NCI-H748 (cell line): ENCODE results near the gene PRPF38A.
"Not testable (repeated sequence)": the region's sequence is repeated elsewhere in the genome, so short reads cannot be mapped to it uniquely, and the experiment has no call there.

Source experiments
- DNase-seq: peaks from one replicate; lab custom pipeline; 2025; ENCODE audit not compliant: unreplicated experiment; lab: John Stamatoyannopoulos, UW

PRPF38A gene

GRCh38 chr1:52404116-52404974 lies at the start of gene PRPF38A, which contains the start of gene ORC1:
PRPF38A (plus strand) TSS chr1:52404602; CDS start chr1:52404750, 148 bp downstream.
ORC1 (minus strand) TSS chr1:52404423; CDS start chr1:52402223, 2,200 bp downstream.
- peak; percentile 99 for DNase-seq

GRCh38 chr1:52355436-52355835 lies 49.0 kb upstream of the PRPF38A start:
- no peak for DNase-seq

- no peak for DNase-seq
Measured at GRCh38 chr1:52355847-52356505, 48.4 kb upstream of the PRPF38A start.

- no peak for DNase-seq
Measured at GRCh38 chr1:52356818-52357355, 47.5 kb upstream of the PRPF38A start.

GRCh38 chr1:52357397-52357796 lies 47.0 kb upstream of the PRPF38A start:
- DNase-seq = no peak

- DNase-seq = no peak
Measured at GRCh38 chr1:52358851-52359497, 45.4 kb upstream of the PRPF38A start.

GRCh38 chr1:52359676-52360594 lies 44.5 kb upstream of the PRPF38A start:
- no peak for DNase-seq

GRCh38 chr1:52360595-52360968 lies 43.8 kb upstream of the PRPF38A start:
- no peak for DNase-seq

- no peak for DNase-seq
Measured at GRCh38 chr1:52364235-52364839, 40.1 kb upstream of the PRPF38A start.

- peak; percentile 36 for DNase-seq
Measured at GRCh38 chr1:52365071-52365745, 39.2 kb upstream of the PRPF38A start.

GRCh38 chr1:52365746-52366516 lies 38.5 kb upstream of the PRPF38A start, which contains the start of gene CC2D1B:
CC2D1B (minus strand) TSS chr1:52366205; CDS start chr1:52364620, 1,585 bp downstream.
- DNase-seq = peak; percentile 99

GRCh38 chr1:52366517-52366827 lies 37.9 kb upstream of the PRPF38A start:
- no peak for DNase-seq

- no peak for DNase-seq
Measured at GRCh38 chr1:52367272-52367671, 37.1 kb upstream of the PRPF38A start.

GRCh38 chr1:52368383-52369172 lies 35.8 kb upstream of the PRPF38A start:
- peak; percentile 86 for DNase-seq

- not testable (repeated sequence) for DNase-seq
Measured at GRCh38 chr1:52369851-52370250, 34.6 kb upstream of the PRPF38A start.

GRCh38 chr1:52385376-52385775 lies 19.0 kb upstream of the PRPF38A start:
- no peak for DNase-seq

- DNase-seq = no peak
Measured at GRCh38 chr1:52386458-52386857, 17.9 kb upstream of the PRPF38A start.

- DNase-seq = no peak
Measured at GRCh38 chr1:52393174-52393573, 11.2 kb upstream of the PRPF38A start.
